Liver (tissue), 9 donors: ENCODE measurements around the gene OPA3. TPM values are rescaled to one million over a fixed set of nuclear protein-coding genes. Genes with fewer than 3 reads are reported as not detected.

Experiments used
- DNase-seq: peaks from one replicate; pipeline ENCODE4 v3.0.0-alpha.2; 2017; ENCODE audit warnings: low spot score
- H3K27ac ChIP-seq, 2 donors: one replicate each; pipeline ENCODE4 v1.7.0; 2013; ENCODE audit warnings: inconsistent platforms in 2 of 2, low read length in 2 of 2, control low read depth in 1 of 2, low read depth in 1 of 2, mild to moderate bottlenecking in 1 of 2
- H3K27me3 ChIP-seq, 4 donors: one replicate each; pipeline versions ENCODE4 v1.6.1 to v1.7.0; 2013; ENCODE audit warnings: low read length in 3 of 4, inconsistent platforms in 1 of 4, mild to moderate bottlenecking in 1 of 4, moderate library complexity in 1 of 4; ENCODE audit not compliant: control insufficient read depth in 4 of 4, insufficient read depth in 4 of 4
- H3K36me3 ChIP-seq, 4 donors: one replicate each; pipeline versions ENCODE4 v1.6.1 to v1.7.0; 2013; ENCODE audit warnings: low read length in 3 of 4, mild to moderate bottlenecking in 3 of 4, low read depth in 1 of 4, moderate library complexity in 1 of 4; ENCODE audit not compliant: control insufficient read depth in 4 of 4, insufficient read depth in 3 of 4
- H3K4me1 ChIP-seq, 4 donors: one replicate each; pipeline versions ENCODE4 v1.6.1 to v1.7.0; 2013; ENCODE audit warnings: low read length in 3 of 4, mild to moderate bottlenecking in 3 of 4, moderate library complexity in 1 of 4; ENCODE audit not compliant: control insufficient read depth in 4 of 4, insufficient read depth in 4 of 4
- H3K4me3 ChIP-seq, 3 donors: one replicate each; pipeline versions ENCODE4 v1.6.1 to v1.7.0; 2013; ENCODE audit warnings: low read length in 3 of 3, control low read depth in 1 of 3, low read depth in 1 of 3, mild to moderate bottlenecking in 1 of 3
- H3K9ac ChIP-seq, 2 donors: one replicate each; pipeline ENCODE4 v1.7.0; 2013; ENCODE audit warnings: low read length in 2 of 2, mild to moderate bottlenecking in 2 of 2, moderate library complexity in 2 of 2, control low read depth in 1 of 2, low read depth in 1 of 2
- H3K9me3 ChIP-seq, 4 donors: one replicate each; pipeline versions ENCODE4 v1.6.1 to v1.7.0; 2013; ENCODE audit warnings: low read length in 3 of 4; ENCODE audit not compliant: control insufficient read depth in 4 of 4
- EGR1 ChIP-seq, 2 donors: IDR thresholded peaks; 2 replicates each; pipeline ENCODE4 v1.6.1; 2016 to 2018; ENCODE audit warnings: antibody characterized with exemption in 2 of 2, low read depth in 2 of 2
- FOXA1 ChIP-seq: IDR thresholded peaks from 2 replicates; pipeline ENCODE4 v1.6.1; 2016; ENCODE audit warnings: antibody characterized with exemption
- FOXA2 ChIP-seq: IDR thresholded peaks from 2 replicates; pipeline ENCODE4 v1.6.1; 2016; ENCODE audit warnings: antibody characterized with exemption
- HNF4A ChIP-seq, 2 donors: conservative IDR thresholded peaks; 2 replicates each; pipeline ENCODE4 v1.6.1; 2016; ENCODE audit warnings: antibody characterized with exemption in 2 of 2, mild to moderate bottlenecking in 2 of 2
- JUND ChIP-seq, 2 donors: IDR thresholded peaks; 2 replicates each; pipeline ENCODE4 v1.6.1; 2016; ENCODE audit warnings: antibody characterized with exemption in 2 of 2
- NR2F2 ChIP-seq: IDR thresholded peaks from 2 replicates; pipeline ENCODE4 v1.6.1; 2016; ENCODE audit warnings: antibody characterized with exemption
- RAD21 ChIP-seq, 2 donors: IDR thresholded peaks; 2 replicates each; pipeline ENCODE4 v1.6.1; 2016; ENCODE audit warnings: antibody characterized with exemption in 2 of 2, mild to moderate bottlenecking in 2 of 2
- RXRA ChIP-seq, 2 donors: IDR thresholded peaks; 2 replicates each; pipeline ENCODE4 v1.6.1; 2017 to 2018; ENCODE audit warnings: antibody characterized with exemption in 2 of 2, mild to moderate bottlenecking in 1 of 2
- SP1 ChIP-seq: IDR thresholded peaks from 2 replicates; pipeline ENCODE4 v1.6.1; 2018; ENCODE audit warnings: antibody characterized with exemption, mild to moderate bottlenecking
- TAF1 ChIP-seq: conservative IDR thresholded peaks from 2 replicates; pipeline ENCODE4 v1.6.1; 2016; ENCODE audit warnings: antibody characterized with exemption, mild to moderate bottlenecking
- YY1 ChIP-seq: IDR thresholded peaks from 2 replicates; pipeline ENCODE4 v1.6.1; 2016; ENCODE audit warnings: antibody characterized with exemption, mild to moderate bottlenecking
- WGBS: extraction: QIAGEN DNeasy Blood & Tissue Kit; methylation state at CpG from one replicate; pipeline ENCODE4 v1.1.7; 2013; 5-methylcytosine and 5-hydroxymethylcytosine counted together
- polyA plus RNA-seq, 2 donors: library from polyadenylated mRNA; stranded (reverse) in 1 of 2; unstranded in 1 of 2; fragments of 200-250 nt in 1 of 2; fragments of >200 nt in 1 of 2; fragmentation: Nextera tagmentation in 1 of 2; extraction: Ambion mirVana in 1 of 2; gene quantifications; one replicate each; pipeline versions ENCODE4 v1.2.1 to v1.2.3, GENCODE V29; 2013 to 2015
- total RNA-seq, 2 donors: library from RNA; depleted of rRNA; stranded (reverse); fragments of >200 nt; gene quantifications; one replicate each; pipeline ENCODE4 v1.2.3, GENCODE V29; 2014
- TF ChIP-seq, protein P1 (sequence below): IDR thresholded peaks from 2 replicates; pipeline ENCODE4 v1.6.1; 2016; ENCODE audit warnings: antibody characterized with exemption
- TF ChIP-seq, protein P2 (sequence below): fragments of 150-350 bp; IDR thresholded peaks from 2 replicates; pipeline ENCODE4 v1.5.1; 2017; ENCODE audit warnings: improper control_type of control experiment, low read depth, low read length; ENCODE audit not compliant: missing input control
- TF ChIP-seq, protein P3 (sequence below): IDR thresholded peaks from 2 replicates; pipeline ENCODE4 v1.6.1; 2016; ENCODE audit warnings: antibody characterized with exemption
- TF ChIP-seq, protein P4 (sequence below): IDR thresholded peaks from 2 replicates; pipeline ENCODE4 v1.6.1; 2016; ENCODE audit warnings: antibody characterized with exemption
- TF ChIP-seq, protein P5 (sequence below): IDR thresholded peaks from 2 replicates; pipeline ENCODE4 v1.6.1; 2016; ENCODE audit warnings: antibody characterized with exemption, mild to moderate bottlenecking
- donor health status: healthy.
- donor health status: healthy.
- donor health status: healthy.
- donor health status: healthy.
- donor health status: healthy.

The OPA3 gene
- total and polyA plus RNA-seq, 4 donors = 3.8 to 9.4 (median 6.2) TPM

DNA sequence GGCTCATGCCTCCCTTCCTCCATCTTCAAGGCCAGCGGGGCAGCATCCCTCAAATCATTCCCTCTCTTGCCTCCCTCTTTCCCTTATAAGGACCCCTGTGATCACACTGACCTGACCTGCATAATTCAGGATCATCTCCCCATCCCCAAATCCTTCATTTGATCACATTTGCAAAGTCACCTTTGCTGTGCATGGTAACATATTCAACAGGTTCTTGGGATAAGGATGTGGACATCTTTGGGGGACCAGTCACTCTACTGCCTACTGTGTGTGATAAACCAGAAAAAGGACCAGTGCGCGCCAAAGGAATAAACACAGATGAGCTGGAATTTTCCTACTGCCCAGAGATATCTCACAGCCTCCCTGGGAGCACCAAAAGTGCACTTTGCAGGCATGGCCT, 7.9 kb downstream of the OPA3 start:
- no peak for TF ChIP-seq EGR1 (IDR thresholded peaks at IDR 0.05; ENCODE audit: low read depth in 2 of 2)
- no peak for TF ChIP-seq HNF4A (conservative IDR thresholded peaks at IDR 0.05)
- TF ChIP-seq, protein P1, sequence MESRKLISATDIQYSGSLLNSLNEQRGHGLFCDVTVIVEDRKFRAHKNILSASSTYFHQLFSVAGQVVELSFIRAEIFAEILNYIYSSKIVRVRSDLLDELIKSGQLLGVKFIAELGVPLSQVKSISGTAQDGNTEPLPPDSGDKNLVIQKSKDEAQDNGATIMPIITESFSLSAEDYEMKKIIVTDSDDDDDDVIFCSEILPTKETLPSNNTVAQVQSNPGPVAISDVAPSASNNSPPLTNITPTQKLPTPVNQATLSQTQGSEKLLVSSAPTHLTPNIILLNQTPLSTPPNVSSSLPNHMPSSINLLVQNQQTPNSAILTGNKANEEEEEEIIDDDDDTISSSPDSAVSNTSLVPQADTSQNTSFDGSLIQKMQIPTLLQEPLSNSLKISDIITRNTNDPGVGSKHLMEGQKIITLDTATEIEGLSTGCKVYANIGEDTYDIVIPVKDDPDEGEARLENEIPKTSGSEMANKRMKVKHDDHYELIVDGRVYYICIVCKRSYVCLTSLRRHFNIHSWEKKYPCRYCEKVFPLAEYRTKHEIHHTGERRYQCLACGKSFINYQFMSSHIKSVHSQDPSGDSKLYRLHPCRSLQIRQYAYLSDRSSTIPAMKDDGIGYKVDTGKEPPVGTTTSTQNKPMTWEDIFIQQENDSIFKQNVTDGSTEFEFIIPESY = no peak
- TF ChIP-seq, protein P2, sequence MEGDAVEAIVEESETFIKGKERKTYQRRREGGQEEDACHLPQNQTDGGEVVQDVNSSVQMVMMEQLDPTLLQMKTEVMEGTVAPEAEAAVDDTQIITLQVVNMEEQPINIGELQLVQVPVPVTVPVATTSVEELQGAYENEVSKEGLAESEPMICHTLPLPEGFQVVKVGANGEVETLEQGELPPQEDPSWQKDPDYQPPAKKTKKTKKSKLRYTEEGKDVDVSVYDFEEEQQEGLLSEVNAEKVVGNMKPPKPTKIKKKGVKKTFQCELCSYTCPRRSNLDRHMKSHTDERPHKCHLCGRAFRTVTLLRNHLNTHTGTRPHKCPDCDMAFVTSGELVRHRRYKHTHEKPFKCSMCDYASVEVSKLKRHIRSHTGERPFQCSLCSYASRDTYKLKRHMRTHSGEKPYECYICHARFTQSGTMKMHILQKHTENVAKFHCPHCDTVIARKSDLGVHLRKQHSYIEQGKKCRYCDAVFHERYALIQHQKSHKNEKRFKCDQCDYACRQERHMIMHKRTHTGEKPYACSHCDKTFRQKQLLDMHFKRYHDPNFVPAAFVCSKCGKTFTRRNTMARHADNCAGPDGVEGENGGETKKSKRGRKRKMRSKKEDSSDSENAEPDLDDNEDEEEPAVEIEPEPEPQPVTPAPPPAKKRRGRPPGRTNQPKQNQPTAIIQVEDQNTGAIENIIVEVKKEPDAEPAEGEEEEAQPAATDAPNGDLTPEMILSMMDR = no peak
- TF ChIP-seq JUND (IDR thresholded peaks at IDR 0.05) = no peak
- TF ChIP-seq, protein P3, sequence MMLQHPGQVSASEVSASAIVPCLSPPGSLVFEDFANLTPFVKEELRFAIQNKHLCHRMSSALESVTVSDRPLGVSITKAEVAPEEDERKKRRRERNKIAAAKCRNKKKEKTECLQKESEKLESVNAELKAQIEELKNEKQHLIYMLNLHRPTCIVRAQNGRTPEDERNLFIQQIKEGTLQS = no peak
- no peak for TF ChIP-seq YY1
- TF ChIP-seq TAF1 = no peak
- TF ChIP-seq, protein P4, sequence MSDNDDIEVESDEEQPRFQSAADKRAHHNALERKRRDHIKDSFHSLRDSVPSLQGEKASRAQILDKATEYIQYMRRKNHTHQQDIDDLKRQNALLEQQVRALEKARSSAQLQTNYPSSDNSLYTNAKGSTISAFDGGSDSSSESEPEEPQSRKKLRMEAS = no peak
- no peak for TF ChIP-seq NR2F2
- TF ChIP-seq, protein P5, sequence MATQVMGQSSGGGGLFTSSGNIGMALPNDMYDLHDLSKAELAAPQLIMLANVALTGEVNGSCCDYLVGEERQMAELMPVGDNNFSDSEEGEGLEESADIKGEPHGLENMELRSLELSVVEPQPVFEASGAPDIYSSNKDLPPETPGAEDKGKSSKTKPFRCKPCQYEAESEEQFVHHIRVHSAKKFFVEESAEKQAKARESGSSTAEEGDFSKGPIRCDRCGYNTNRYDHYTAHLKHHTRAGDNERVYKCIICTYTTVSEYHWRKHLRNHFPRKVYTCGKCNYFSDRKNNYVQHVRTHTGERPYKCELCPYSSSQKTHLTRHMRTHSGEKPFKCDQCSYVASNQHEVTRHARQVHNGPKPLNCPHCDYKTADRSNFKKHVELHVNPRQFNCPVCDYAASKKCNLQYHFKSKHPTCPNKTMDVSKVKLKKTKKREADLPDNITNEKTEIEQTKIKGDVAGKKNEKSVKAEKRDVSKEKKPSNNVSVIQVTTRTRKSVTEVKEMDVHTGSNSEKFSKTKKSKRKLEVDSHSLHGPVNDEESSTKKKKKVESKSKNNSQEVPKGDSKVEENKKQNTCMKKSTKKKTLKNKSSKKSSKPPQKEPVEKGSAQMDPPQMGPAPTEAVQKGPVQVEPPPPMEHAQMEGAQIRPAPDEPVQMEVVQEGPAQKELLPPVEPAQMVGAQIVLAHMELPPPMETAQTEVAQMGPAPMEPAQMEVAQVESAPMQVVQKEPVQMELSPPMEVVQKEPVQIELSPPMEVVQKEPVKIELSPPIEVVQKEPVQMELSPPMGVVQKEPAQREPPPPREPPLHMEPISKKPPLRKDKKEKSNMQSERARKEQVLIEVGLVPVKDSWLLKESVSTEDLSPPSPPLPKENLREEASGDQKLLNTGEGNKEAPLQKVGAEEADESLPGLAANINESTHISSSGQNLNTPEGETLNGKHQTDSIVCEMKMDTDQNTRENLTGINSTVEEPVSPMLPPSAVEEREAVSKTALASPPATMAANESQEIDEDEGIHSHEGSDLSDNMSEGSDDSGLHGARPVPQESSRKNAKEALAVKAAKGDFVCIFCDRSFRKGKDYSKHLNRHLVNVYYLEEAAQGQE = no peak
- no peak for TF ChIP-seq RAD21 (IDR thresholded peaks at IDR 0.05)
- no peak for TF ChIP-seq RXRA (IDR thresholded peaks at IDR 0.05)
- no peak for TF ChIP-seq FOXA1
- TF ChIP-seq SP1 = no peak
- Histone ChIP-seq H3K4me1 (peaks cover 6 to 46% (median 35%) of the 10 kb centered on the region in 4 donors), H3K9ac (no peak overlapping the region), H3K4me3 (no peak overlapping the region), H3K9me3 (no peaks in the 10 kb centered on the region), H3K27ac (peak overlapping the region; percentile 28 to 45), H3K36me3 (no peaks in the 10 kb centered on the region), H3K27me3 (no peaks in the 10 kb centered on the region)
- WGBS = 62% methylated on average over 3 of the region's 3 CpGs
- no peak for DNase-seq

DNA sequence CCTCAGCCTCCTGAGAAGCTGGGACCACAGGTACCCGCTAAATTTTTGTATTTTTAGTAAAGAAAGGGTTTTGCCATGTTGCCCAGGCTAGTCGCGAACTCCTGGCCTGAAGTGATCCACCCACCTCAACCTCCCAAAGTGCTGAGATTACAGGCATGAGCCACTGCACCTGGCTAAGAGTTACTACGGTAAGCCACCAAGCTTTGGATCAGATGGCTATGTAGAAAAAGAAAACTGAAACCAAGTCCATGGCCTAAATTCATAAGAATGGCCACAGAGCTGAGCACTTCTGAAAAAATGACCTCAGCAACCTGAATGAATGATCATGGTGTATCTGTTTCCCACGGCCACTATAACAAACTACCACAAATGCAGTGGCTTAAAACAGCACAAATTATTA, 9.4 kb downstream of the OPA3 start:
- no peaks in the 10 kb centered on the region for H3K9me3 ChIP-seq
- H3K4me3 ChIP-seq = no peak overlapping the region
- 82% methylated on average over 5 of the region's 5 CpGs for WGBS
- no peaks in the 10 kb centered on the region for H3K27me3 ChIP-seq
- peak overlapping the region in 1 of 2 donors; percentile 56 for H3K27ac ChIP-seq
- H3K9ac ChIP-seq = no peak overlapping the region
- no peaks in the 10 kb centered on the region for H3K36me3 ChIP-seq
- peaks cover 6 to 40% (median 35%) of the 10 kb centered on the region in 4 donors for H3K4me1 ChIP-seq
- TF ChIP-seq, protein P5 = no peak
- TF ChIP-seq EGR1 (IDR thresholded peaks at IDR 0.05; ENCODE audit: low read depth in 2 of 2) (no peak), FOXA2 (no peak)
- no peak for DNase-seq
